ENCODE data around the gene ACVR1B. TPM values are rescaled to one million over a fixed set of nuclear protein-coding genes. Genes with fewer than 3 reads are reported as not detected.
A peak's percentile ranks its signal among the peaks of the same experiment; 100 is the strongest.

ACVR1B gene
- total RNA-seq, 1 donor from 2014 or later, result 49.8 TPM

- no peak for DNase-seq (ENCODE audit: low spot score)
Observed at GRCh38 chr12:52043386-52044212, 92.1 kb downstream of the ACVR1B start.

DNA sequence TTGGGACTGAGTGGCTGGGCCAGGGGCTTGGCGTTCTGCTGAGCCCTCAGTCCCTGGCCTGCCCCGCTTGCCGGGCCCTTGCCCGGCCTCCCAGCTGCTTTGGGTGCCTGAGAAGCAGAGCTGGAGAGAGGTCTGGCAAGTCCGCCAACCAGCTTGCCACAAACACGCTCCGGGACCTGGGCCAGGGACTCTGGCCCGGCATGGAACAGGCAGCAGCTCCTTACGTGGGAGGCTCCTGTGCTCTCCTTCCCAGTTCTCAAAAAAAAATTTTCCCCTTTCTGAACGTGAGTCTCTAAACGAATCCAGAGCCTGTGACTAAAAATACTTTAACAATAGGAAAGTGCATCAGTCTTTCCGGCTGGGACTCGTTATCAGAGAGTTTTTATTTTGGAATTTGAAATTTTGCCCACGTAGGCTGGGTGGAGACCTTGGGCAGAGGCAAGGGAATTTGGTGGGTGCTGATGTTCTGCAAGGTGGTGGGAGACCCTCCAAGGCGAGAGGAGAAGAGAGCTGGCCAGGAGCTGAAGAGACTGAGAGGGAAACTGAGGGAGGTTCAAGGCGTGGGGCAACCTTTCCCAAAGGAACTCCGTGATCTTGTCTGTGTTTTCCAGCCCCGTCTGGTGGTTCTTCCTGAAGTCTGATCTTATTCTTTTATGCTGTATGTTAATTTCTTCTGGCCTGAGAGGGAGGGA lies 92.9 kb downstream of the ACVR1B start:
- DNase-seq (ENCODE audit: low spot score), result peak; percentile 77

GRCh38 chr12:52045794-52046199 lies 94.3 kb downstream of the ACVR1B start:
- DNase-seq (ENCODE audit: low spot score), result no peak

Other genes with a start within 250 kb of the ACVR1B start
- 0.75 TPM for gene FIGNL2, start 103.0 kb upstream of the ACVR1B start, total RNA-seq
- not detected for gene ANKRD33, start 63.6 kb upstream of the ACVR1B start, total RNA-seq
- gene ACVRL1, start 44.2 kb upstream of the ACVR1B start, total RNA-seq, result 37.1 TPM
- 23.9 TPM for gene TAMALIN, start 55.2 kb downstream of the ACVR1B start, total RNA-seq
- 131 TPM for gene NR4A1, start 99.7 kb downstream of the ACVR1B start, total RNA-seq
- gene ATG101, start 118.3 kb downstream of the ACVR1B start, total RNA-seq, result 38.6 TPM
- gene SMIM41, start 128.0 kb downstream of the ACVR1B start, total RNA-seq, result 0.46 TPM
- gene KRT80, start 240.3 kb downstream of the ACVR1B start, total RNA-seq, result 15.5 TPM

Measured in mucosa of gallbladder (tissue), 1 donor.